ENCODE measurements around the gene HES6. TPM values are rescaled to one million over a fixed set of nuclear protein-coding genes. Genes with fewer than 3 reads are reported as not detected.
A peak's percentile ranks its signal among the peaks of the same experiment; 100 is the strongest.

The HES6 gene
- total and polyA plus RNA-seq, 2 of the 8 experiments (the other 6 are each of a cell fraction or from before 2014, with no cell fraction given) = 32.6 to 36.3 TPM

GRCh38 chr2:238277695-238278094 is 37.9 kb upstream of the HES6 start:
- Histone ChIP-seq H2AK5ac (ENCODE audit: low read depth, low read length) (no peak overlapping the region), H3K9me3 (ENCODE audit: insufficient read depth in 2 of 2, low read depth in 1 of 2, low read length in 1 of 2) (no peaks in the 10 kb centered on the region), H3K79me2 (ENCODE audit: control insufficient read depth in 1 of 2, insufficient read depth in 2 of 2, low read length in 2 of 2) (no peaks in the 10 kb centered on the region), H3K27ac (ENCODE audit: low read depth, low read length) (no peak overlapping the region), H4K8ac (ENCODE audit: extremely low read depth, insufficient read depth, low read length) (peak overlapping the region; percentile 26; the same call in 1 of the 2 replicates), H3K4ac (replicated peaks; ENCODE audit: insufficient read length, low read depth, low read length) (no peak overlapping the region), H2BK120ac (replicated peaks; ENCODE audit: low read depth, low read length) (no peak overlapping the region), H4K20me1 (replicated peaks in 1 of 2; ENCODE audit: control insufficient read depth in 1 of 2, insufficient read depth in 2 of 2, low read length in 2 of 2) (peaks cover 0 to under 1% of the 10 kb centered on the region in 2 experiments), H3K23me2 (ENCODE audit: low read depth, low read length) (no peaks in the 10 kb centered on the region), H2BK15ac (ENCODE audit: low read length) (no peak overlapping the region), H4K91ac (replicated peaks; ENCODE audit: insufficient read length, low read length) (no peak overlapping the region), H3K14ac (ENCODE audit: insufficient read length) (no peak overlapping the region), H3K4me1 (replicated peaks in 1 of 4; ENCODE audit: control insufficient read depth in 3 of 4, insufficient read depth in 4 of 4, low read length in 3 of 4) (peaks cover 0 to 2% (median 0%) of the 10 kb centered on the region in 4 experiments; a peak in 1 of 7 replicates), H3K23ac (ENCODE audit: insufficient read length) (no peak overlapping the region), H2BK5ac (ENCODE audit: low read depth, low read length) (no peak overlapping the region), H3K18ac (ENCODE audit: extremely low read depth, low read length) (no peak overlapping the region), H3K79me1 (ENCODE audit: low read depth, low read length) (0 out of 2 replicates have a peak, but pooled peaks cover 2% of the 10 kb centered on the region), H3K4me2 (ENCODE audit: insufficient read depth in 1 of 2, low read depth in 2 of 2, low read length in 2 of 2) (no peak overlapping the region), H2BK20ac (ENCODE audit: low read length) (no peak overlapping the region), H4K5ac (ENCODE audit: insufficient read length, low read depth, low read length) (no peak overlapping the region), H3K4me3 (ENCODE audit: extremely low read depth in 1 of 4, insufficient read depth in 2 of 4, low read depth in 3 of 4, low read length in 4 of 4) (no peak overlapping the region), H2BK12ac (ENCODE audit: low read depth, low read length) (no peak overlapping the region), H3K36me3 (ENCODE audit: control insufficient read depth in 2 of 4, insufficient read depth in 4 of 4, low read length in 3 of 4) (peaks cover 0 to 3% (median 0%) of the 10 kb centered on the region in 4 experiments; a peak in 1 of 8 replicates), H2AFZ (ENCODE audit: low read length) (no peak overlapping the region), H3K56ac (replicated peaks; ENCODE audit: insufficient read length, low read depth, low read length) (no peak overlapping the region), H3K27me3 (replicated peaks in 1 of 4; ENCODE audit: control insufficient read depth in 3 of 4, extremely low read depth in 1 of 4, insufficient read depth in 3 of 4, low read length in 3 of 4) (no peaks in the 10 kb centered on the region), H3K9ac (replicated peaks in 1 of 4; ENCODE audit: extremely low read depth in 1 of 4, low read depth in 3 of 4, low read length in 3 of 4) (no peak overlapping the region)
- peak in 1 of 2 experiments; percentile 66 for DNase-seq (ENCODE audit: low read depth in 1 of 2, low spot score in 2 of 2)
- ChIA-PET POLR2A (ENCODE audit: partially characterized antibody) (interaction anchor here (1.2 to 1.9 kb wide), 2 partner anchors 10 to 26 kb away, joined by 3 to 11 read pairs; no protein-coding TSS in a partner anchor), CTCF (ENCODE audit: partially characterized antibody) (interaction anchor here (0.7 to 18.9 kb wide), 15 partner anchors 8 to 170 kb away, joined by 3 to 298 read pairs (median 5); partner anchors contain the start of genes ILKAP and PER2)
- 74% methylated on average over 15 of the region's 15 CpGs; no CpG with 5 or more reads in 1 of the 2 experiments for WGBS, 2 experiments (ENCODE audit: extremely low coverage in 1 of 2, insufficient coverage in 1 of 2, insufficient read length in 1 of 2, insufficient replicate concordance in 2 of 2, low coverage in 1 of 2, low lambda C conversion rate in 2 of 2, missing lambda C conversion rate in 1 of 2)
- peak; percentile 81 for FAIRE-seq
- TF ChIP-seq TAF1 (IDR thresholded peaks at IDR 0.05; ENCODE audit: low read depth, low read length) = no peak
- peak; percentile 61 to 76 (median 73) for TF ChIP-seq CTCF (IDR thresholded peaks at IDR 0.05; ENCODE audit: control extremely low read depth in 1 of 3, insufficient read depth in 1 of 3, low read depth in 1 of 3, low read length in 3 of 3)
- 0 out of 2 replicates have a peak, but pooled peaks have one; percentile 3 for TF ChIP-seq TEAD4 (IDR thresholded peaks at IDR 0.05; ENCODE audit: low read depth, low read length)
- TF ChIP-seq RAD21 (IDR thresholded peaks at IDR 0.05 in 1 of 2, conservative IDR thresholded peaks at IDR 0.05 in 1 of 2; ENCODE audit: low read depth in 2 of 2, low read length in 2 of 2) = peak; percentile 31 to 45
